HG03558 (cell line): ENCODE data around the gene NEU4.
"Not testable (repeated sequence)": the region's sequence is repeated elsewhere in the genome, so short reads cannot be mapped to it uniquely, and the experiment has no call there.

Experiments
- ATAC-seq: cut with Tn5 transposase; IDR thresholded peaks from one replicate; pipeline ENCODE4 v1.9.1; 2021; ENCODE audit warnings: moderate number of reproducible peaks; ENCODE audit not compliant: unreplicated experiment; ENCODE audit errors: extremely low read depth

NEU4 gene, protein sequence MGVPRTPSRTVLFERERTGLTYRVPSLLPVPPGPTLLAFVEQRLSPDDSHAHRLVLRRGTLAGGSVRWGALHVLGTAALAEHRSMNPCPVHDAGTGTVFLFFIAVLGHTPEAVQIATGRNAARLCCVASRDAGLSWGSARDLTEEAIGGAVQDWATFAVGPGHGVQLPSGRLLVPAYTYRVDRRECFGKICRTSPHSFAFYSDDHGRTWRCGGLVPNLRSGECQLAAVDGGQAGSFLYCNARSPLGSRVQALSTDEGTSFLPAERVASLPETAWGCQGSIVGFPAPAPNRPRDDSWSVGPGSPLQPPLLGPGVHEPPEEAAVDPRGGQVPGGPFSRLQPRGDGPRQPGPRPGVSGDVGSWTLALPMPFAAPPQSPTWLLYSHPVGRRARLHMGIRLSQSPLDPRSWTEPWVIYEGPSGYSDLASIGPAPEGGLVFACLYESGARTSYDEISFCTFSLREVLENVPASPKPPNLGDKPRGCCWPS

DNA sequence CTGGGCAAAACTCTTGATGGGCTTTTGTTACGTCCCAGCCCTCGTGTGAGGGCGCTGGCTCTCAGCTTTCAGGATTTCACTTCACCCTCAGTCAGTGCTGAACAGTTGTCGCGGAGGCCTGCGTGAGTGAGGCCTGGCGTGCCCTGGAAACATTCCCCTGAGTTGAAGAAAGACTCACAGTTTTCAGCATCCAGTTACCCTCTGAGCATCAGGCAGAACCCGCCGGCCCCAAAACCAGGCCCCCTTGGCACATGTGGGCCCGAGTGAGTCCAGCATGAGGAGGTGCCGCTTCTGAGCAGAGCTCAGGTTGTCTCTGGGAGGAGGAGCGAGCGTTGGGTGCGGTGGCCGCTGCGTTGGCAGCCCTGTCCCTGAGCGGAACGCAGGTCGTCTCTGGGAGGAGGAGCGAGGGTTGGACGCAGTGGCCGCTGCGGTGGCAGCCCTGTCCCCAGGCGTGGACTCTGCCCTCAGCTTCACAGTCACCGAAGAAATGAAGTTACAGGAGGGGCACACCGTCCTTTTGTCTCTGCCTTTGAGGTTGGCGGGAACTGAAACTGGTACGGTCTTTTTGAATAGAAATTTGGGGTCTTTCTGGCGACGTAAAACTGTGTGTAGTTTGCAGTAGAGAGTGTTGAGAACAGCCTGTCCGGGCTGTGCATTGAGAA, at the start of gene NEU4:
Gene NEU4, plus strand, starts transcription at position 473 of the 662 bp plus-strand sequence. CDS start 5,292 bp downstream, outside the sequence.
- no peak for ATAC-seq

DNA sequence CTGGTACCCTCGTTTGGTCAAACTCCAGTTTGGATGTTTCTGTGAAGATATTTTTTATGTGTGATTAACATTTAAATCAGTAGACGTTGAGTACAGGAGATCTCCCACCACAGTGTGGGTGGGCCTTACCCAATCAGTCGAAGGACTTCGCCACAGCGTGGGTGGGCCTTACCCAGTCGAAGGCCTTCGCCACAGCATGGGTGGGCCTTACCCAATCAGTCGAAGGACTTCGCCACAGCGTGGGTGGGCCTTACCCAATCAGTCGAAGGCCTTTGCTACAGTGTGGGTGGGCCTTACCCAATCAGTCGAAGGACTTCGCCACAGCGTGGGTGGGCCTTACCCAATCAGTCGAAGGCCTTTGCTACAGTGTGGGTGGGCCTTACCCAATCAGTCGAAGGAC, 49.1 kb upstream of the NEU4 start:
- not testable (repeated sequence) for ATAC-seq

DNA sequence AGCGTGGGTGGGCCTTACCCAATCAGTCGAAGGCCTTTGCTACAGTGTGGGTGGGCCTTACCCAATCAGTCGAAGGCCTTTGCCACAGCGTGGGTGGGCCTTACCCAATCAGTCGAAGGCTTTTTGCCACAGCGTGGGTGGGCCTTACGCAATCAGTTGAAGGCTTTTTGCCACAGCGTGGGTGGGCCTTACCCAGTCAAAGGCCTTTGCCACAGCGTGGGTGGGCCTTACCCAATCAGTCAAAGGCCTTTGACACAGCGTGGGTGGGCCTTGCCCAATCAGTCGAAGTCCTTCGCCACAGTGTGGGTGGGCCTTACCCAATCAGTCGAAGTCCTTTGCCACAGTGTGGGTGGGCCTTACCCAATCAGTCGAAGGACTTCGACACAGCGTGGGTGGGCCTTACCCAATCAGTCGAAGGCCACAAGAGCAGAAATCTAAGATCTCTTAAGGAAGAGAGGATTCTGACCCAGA, 48.7 kb upstream of the NEU4 start:
- no peak for ATAC-seq

DNA sequence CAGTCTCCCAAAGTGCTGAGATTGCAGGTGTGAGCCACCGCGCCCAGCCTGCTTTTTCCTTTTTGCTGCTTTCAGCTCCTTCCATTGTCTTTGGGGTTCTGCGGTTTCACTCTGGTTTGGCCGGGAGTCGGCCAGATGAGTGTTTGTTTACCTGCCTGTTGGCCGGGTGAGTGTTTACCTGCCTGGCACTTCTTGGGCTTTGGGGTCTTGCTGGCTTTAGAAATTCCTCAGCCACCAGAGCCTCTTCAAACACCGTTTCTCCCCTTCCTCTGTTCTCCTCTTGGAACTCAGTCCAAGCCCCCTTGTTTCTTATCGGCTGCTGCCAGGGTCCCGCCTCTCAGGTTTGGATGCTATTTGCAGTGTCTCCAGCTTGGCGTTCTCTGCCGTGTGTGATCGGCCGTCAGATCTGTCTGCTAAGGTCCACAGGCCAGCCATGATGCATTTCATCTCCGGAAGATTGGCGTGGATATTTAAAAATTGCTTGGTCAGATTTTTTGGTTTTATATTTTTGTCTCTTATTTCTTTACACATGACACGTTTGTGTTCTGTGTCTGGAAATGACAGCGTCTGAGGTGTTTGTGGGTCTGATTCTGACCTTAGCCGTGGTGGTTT, 46.6 kb upstream of the NEU4 start:
- no peak for ATAC-seq

DNA sequence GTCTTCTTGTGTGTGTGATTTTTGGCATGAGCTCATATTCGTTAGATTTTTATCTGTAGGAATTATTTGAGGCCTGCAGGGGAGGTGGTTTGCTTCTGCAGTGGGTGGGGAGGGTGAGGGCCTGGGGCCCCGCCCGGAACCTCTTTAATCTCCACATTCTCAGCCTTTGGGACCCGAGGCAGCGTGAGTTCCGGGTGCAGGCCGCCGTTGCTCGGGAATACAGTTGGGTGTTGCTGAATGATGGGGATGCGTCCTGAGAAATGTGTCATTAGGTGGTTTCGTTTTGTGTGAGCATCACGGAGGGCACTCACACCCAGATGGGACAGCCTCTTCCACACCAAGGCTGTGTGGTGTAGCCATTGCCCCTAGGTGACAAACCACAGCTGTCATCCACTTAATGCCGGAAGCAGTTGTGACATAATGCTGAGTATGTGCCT, 46.0 kb upstream of the NEU4 start:
- no peak for ATAC-seq

DNA sequence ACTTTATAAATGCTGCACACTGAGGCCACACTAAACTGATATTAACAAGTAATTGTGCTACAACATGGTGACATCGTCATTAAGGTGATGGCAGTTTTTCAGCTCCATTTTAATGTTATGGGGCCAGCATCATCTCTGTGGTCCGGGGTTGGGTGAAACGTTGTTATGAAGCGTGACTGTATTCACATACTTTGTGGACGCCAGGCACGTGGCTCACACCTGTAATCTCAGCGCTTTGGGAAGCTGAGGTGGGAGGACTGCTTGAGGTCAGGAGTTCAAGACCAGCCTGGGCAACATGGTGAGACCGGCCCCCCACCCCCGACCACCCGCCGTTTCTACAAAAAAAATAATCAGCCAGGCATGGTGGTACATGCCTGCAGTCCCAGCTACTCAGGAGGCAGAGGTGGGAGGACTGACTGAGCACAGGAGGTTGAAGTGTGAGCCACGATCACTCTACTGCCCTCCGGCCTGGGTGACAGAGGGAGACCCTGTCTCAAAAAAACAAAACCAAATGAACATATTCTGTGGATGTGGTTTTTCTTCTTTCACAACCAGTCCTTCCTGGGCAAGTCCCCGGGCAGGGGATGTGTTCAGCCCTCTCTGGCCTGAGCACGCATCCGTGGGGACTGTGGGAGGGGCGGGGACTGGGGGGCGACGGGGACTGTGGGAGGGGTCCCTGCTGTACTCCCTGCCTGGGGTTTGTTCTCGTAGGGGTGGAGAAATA, 45.3 kb upstream of the NEU4 start:
- ATAC-seq, result no peak

DNA sequence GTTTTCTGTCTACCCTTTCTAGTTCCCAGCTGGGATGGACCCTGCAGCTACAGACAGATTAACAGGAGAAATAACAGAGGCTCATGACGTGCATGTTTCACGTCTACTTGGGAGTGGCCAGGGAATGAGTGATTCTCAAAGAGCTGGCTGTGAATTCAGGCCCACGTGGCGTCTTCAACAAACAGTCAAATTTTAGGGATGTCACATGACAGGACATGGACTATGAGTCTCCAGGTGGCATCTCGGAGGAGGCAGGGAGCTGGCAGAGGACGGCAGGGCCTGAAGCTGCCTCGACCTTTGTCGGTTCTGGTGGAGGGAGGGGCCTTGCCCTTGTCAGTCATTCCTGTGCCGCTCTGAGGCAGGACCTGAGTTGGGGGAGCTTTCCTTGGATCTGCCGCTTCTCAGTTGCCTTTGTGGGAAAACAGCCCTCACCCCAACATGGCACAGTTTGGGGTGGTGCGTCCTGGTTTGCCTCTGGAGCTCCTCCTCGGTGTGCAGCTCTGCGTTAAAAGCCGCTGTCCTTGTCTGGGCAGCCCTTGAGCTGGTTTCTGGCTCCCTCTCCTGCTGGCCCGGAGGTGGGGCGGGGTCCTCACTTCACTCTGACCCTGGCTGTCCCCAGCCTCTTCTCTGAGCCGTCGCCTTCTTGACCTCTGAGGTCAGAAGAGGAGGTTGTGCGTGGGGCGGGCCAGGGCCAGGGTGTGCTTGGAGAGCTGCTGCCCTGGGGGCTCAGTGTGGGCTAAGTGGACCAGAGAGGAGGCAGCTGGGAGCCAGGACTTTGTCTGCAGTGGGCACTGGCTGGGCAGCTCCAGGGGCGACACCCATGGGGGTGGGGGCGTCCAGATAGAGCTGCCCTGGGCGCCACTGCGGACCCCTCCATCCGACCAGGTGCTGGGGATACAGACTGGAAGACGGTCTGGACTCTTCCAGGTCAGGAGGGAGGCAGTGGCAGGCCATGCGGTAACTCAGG, 44.4 kb upstream of the NEU4 start:
- no peak for ATAC-seq

DNA sequence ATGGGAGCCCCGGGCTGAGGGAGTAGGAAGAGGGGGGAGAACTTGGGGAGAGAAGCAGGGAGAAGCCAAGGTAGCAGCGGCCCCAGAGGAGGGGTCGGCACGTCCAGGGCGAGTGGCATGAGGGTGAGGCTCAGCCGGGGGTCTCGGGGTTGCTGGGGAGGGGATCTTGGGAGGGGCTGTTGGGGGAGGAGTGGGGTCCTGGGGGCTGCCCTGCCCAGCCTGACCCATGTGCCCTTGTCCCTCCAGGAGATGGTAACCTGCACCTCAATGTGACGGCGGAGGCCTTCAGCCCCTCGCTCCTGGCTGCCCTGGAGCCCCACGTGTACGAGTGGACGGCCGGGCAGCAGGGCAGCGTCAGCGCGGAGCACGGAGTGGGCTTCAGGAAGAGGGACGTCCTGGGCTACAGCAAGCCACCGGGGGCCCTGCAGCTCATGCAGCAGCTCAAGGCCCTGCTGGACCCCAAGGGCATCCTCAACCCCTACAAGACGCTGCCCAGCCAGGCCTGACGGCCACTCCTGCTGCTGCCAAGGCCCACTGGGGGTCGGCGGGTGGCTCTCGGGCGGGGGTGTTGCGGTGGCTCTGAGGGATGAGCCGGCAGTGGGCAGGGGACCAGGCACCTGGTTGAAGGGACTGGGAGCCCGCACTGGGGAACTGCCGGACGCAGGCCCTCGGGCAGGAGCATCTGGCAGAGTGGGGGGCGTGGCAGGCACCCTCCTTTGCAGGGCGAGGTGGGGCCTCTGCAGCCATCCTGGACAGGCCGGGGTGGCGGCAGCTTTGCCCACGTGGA, 41.3 kb upstream of the NEU4 start:
- ATAC-seq, result no peak

DNA sequence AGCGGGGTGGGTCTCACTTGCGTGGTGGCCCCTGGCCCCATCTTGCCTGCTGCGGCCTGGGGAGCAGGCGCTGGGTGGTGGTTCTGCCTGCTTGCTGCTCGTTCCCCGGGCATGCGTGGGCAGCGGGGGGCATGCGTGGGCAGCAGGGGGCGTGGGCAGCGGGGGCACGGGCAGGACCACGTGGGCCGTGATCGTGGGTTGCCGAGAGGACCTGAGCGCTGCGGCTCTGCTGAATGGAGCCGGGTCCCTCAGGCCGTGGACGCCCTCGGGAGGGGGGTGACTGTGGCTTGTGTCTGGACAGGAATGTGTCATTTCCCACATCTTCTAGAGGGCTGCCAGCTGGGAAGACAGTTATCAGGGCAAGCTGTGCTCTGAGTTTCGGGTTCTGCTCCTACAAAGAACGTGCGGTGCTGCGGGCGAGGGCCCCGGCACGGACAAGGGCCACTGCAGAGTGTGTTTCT, 40.7 kb upstream of the NEU4 start:
- ATAC-seq, result no peak

DNA sequence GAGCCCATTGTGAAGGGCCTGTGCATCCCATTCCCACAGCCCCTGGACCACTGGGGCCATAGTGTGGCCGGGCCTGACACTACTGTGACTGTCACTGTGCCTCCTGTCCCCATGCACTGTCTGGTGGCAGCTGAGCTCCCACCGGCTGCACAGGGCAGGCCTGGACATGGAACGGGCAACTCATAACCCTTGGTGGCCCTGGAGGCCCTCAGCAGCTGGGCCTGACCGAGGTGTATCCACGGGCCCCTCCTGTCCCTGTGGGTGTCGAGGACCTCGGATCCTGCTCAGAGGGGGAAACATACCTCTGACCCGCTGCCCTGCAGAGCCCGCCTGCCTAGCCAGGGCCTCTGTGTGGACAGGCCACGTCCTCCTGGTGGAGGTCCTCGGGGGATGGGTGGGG, 40.1 kb upstream of the NEU4 start:
- no peak for ATAC-seq

DNA sequence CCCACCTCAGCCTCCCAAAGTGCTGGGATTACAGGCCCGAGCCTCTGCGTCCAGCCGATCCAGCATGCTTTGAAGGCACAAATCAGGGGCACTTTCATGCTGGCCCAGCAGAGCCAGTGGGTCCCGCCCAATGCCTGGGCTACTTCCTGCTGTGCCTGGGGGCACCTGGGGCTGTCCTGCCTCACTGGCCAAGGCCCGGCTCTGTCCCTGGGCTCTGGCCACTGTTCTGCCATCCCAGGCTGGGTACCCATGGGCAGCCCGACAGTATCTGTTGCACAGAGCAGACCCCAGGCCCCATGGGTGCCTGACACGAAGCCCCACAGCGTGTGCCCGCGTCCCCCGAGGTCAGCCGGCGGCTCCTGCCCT, 39.2 kb upstream of the NEU4 start:
- ATAC-seq, result no peak

DNA sequence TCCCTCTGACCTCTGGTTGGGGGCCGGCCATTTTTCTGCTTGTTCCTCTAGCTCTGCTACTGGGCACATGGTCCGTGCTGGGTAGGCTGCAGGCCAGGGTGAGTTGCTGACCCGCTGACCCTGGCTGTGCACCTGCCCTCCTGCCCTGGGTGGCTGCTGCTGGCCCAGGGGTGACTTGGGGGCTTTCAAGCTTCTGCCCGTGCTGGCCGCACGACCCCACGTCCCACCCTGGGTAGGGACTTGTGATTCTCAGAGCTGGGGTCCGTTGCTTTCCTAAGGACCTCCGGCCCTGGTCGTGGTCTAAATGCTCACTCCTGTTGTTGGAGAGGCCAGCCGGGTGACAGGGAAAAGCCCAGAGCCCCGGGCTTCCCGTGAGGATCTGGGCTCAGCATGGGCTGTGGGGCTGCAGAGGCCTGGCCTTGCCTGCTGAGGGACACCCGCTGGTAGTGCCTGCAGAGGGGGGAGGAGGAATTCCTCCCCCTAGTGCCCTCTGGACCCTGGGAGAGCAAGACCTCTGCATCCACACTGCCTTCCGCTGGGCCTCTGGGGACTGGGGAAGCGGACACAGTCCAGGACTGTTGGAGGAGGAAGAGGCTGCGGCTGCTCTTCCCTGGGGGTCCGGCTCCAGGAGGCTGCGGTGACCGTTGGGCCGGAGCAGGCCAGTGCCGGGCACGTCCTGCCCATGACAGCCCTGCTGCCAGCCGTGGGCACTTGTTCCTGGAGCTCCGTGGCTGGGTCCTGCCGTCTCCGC, 38.6 kb upstream of the NEU4 start:
- ATAC-seq, result no peak

DNA sequence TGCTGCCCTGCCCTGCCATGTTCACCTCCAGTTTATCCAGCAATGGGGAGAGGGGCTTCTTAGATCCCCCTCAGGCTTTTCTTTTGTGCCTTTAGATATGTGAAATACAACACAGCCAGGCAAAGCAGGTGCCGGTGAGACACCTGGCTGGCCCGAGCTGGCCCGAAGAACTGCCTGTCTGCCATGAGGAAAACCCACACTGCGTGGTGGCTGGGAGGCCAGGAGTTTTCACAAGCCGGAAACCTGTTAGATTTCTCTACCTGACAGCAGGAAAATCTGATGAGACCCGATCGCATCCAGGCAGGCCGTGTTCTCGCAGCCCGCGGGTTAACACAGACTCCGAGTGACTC, 38.1 kb upstream of the NEU4 start:
- no peak for ATAC-seq

DNA sequence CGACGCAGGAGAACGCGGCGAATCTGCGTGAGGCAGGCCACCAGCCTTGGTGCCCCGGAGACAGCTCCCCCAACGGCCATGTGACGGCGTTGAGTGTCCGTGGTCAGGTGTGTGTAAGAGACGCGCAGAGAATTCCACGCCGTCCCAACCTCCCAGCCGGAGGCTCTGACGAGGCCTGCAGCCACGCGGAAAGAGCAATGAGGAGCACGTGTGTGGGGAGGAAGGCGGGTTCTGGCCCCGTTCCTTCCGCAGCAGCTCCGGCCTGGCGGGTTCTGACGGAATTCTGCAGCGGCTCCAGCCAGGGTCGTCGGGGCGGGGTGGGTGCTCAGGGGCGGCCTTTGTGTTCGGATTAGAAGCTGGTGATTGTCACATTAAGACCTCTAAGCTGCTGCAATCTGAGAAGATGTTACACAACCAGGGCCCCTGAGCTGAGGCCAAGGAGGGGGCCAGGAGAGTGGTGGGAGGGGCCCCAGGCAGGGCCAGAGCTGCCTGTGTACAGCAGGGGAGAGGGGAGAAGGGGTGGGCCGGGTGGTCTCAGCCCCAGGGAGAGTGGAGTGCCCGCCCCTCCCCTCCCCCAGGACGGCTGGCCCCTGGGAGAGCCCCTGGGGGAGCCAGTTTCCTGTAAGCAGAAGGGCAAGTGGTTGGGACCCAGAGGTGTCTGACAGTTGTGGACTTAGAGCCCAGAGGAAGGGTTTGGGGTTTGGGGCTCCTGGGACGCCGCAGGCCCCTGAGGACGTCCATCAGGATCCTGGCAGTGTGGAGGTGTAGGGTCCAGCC, 37.5 kb upstream of the NEU4 start:
- ATAC-seq, result no peak

DNA sequence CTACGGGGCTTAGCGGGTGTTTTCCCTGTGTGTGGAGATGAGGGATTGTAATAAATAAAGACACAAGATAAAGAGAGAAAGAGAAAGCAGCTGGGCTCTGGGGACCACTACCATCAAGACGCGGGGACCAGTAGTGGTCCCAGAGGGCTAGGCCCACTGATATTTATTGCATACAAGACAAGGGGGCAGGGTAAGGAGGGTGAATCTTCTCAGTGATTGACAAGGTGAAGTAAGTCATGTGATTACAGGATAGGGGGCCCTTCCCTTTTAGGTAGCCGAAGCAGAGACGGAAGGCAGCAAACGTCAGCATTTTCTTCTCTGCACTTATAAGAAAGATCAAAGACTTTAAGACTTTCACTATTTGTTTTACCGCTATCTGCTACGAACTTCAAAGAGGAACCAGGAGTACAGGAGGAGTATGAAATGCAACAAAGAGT, 36.9 kb upstream of the NEU4 start:
- ATAC-seq, result no peak

DNA sequence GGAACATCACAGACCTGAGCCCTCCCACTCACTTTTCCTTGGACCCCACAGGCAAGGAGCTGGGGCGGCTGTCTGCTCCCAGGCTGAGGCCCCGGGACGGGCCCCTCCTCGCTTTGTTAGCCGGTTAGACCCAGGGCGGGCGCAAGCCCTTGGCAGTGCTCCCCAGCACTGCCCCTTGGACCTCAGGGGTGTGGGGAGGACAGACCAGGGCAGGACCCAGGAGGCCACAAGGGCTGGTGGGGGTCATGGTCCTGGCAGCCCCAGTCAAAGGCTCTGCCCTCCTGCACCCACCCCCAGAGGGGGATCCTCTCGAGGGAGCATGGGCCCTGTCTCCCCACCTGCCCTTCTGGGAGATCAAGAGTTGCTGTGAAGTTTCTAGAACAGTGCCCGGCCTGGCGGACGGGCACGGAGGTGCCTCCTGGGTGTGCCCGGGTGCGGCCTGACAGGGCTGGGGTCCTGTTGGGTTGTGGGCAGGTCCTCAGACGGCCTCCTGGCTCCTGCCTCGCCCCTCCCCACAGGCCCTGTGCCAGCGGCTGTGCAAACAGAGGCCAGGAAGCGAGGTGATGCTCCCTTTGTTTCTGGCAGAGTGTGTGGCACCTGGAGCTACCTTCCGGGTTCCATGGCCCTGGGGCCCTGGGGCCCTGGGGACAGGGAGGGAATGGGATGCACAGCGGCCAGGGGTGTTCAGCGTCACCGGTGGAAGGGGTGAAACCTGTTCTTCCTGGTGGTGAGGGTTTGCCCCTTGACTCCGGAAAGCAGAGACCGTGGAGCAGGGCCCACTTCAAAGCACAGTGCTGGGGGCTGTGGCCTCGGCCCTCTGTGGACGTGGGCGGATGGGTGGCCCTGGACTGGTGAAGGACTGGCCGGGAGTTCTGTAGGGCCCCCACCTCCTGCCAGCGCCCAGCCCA, 35.2 kb upstream of the NEU4 start:
- ATAC-seq, result no peak
